OCI-M1 (cell line): Measurements from ENCODE around the gene TUBB2A.
A peak's percentile ranks its signal among the peaks of the same experiment; 100 is the strongest.
"Not testable (repeated sequence)": the region's sequence is repeated elsewhere in the genome, so short reads cannot be mapped to it uniquely, and the experiment has no call there.

ENCODE experiments used
- DNase-seq: peaks from one replicate; lab custom pipeline; 2025; lab: John Stamatoyannopoulos, UW

TUBB2A gene

DNA sequence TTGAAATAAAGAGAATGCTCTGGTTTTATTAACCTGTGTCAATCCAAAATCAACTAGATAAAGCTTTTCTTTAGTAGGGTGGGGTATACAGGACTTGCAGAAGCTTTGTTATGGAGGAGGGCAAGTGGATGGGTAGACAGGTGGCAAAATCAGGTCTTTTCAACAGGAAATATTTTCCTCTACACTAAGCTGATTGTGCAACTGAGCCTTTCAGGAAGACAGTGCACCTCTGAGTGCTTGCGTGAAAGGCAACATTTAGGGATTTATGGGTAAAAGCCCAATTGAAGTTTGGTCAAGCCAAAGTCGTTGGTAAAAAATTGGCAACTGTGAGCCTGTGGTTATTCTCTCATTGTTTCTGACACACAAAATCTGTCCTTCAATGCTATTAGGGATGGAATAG is 23.8 kb upstream of the TUBB2A start:
- no peak for DNase-seq

DNA sequence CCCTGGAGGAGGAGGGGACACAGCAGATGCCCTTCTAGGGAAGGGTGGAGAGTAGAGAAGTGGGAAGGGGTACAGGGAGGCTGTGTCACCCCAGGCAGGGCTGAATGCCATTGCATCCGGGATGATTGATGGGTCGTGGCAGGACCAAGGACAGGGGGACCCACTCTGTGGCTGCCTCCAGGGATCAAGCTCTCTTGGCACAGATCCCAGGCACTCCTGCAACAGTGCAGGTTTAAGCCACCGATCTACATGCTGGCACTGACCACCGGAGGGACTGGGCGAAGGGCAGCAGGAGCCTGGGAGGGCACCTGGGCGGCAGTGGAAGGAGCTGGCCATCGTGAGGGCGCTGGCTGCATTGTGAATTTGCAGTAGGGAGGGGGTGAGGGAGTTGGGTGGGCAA is 22.6 kb upstream of the TUBB2A start:
- not testable (repeated sequence) for DNase-seq

DNA sequence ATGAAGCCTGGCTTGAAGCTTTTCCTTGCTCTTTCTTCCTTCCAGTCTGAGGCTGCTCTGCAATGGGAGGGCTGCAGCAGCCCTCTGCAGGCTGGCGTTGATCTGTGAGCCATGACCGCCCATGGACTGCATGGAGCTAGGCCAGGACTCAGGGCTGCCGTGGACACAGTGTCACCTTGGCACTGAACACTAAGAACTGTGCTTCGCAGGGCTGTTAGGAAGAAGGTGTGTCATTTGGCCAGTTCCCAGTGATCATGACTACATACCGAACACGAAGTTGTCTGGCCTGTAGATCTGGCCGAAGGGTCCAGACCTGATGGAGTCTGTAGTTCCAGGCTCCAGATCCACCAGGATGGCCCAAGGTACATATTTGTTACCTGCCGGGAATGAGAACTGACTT is 21.3 kb upstream of the TUBB2A start:
- DNase-seq: not testable (repeated sequence)

DNA sequence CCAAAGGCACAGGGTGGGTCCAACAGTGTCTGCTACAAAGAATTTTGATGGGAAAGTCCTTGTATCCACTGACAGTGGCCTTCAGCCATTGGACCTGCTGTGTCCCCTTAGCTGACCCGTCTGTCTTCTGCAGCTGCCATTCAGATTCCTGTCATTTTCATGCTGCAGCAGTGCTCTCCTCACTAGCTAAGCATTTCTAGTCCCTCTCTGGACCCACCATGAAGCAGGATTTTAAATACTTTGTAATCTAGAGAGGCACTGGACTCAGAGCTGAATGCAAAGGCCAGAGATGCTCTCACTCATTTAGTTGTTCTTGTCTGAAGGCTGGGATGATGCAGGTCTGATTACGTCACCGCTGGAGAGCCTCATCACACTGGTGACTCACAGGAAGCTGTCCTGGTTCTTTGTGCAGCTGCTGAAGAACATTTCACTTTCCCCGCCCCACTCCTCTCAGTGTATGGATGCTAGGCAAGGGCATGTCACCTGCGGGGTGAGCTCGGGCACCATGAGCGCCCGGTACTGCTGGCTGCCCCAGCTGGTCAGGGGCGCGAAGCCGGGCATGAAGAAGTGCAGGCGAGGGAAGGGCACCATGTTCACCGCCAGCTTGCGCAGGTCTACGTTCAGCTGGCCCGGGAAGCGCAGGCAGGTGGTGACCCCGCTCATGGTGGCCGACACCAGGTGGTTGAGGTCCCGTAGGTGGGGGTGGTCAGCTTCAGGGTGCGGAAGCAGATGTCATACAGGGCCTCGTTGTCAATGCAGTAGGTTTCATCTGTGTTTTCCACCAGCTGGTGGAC is 19.4 kb upstream of the TUBB2A start:
- peak; percentile 70 for DNase-seq

DNA sequence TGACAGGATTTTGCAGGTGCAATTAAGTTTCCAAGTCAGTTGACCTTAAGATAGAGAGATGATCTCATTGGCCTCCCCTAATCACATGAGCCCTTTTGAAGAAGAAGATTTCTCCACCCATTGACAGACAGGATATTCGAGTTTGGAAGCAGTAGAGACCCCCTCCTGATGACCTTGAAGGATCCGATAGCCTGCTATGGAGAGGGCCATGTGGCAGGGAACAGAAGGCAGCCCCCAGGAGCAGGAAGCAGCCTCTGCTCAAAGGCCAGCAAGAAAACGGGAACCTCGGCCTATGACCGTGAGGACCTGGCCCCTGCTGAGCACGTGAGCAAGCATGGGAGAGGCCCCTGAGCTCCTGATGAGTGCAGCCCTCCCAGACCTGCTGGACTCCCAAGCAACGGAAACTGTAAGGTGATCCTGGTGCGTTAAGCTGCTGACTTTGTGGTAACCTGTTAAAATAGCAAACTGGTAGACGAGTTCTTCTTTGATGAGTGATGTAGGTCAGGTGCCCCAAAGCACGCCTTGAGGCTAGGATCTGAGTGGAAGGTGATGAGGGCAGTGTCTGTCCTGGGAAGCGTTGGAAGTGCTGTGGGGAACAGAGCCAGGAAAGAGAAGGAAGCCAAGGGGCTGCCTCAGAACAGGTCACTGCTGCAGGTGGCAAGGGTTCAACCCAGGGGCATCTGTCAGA is 18.5 kb upstream of the TUBB2A start:
- DNase-seq: no peak

DNA sequence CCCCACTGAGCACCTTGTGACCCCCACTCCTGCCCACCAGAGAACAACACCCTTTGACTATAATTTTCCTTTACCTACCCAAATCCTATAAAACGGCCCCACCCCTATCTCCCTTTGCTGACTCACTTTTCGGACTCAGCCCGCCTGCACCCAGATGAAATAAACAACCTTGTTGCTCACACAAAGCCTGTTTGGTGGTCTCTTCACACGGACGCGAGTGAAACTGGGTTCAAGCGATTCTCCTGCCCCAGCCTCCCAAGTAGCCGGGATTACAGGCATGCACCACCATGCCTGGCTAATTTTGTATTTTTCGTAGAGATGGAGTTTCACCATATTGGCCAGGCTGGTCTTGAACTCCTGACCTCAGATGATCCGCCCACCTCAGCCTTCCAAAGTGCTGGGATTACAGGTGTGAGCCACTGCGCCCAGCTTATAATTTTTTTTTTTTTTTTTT is 16.3 kb upstream of the TUBB2A start:
- DNase-seq: not testable (repeated sequence)

DNA sequence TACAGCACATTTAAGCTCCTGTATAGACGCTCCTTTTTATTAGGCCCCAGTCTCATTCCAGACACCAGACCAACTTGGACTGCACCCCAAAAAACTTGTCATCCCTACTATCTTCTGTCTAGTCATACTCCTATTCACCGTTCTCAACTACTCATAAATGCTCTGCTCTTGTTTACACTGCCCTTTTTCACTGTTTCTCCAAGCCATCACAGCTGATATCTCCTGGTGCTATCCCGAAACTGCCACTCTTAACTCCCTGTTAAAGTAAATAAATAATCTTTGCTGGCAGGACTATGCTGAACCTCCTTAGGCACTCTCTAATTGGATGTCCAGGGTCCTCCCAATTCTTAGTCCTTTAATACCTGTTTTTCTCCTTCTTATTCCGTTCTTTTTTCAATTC is 15.4 kb upstream of the TUBB2A start:
- not testable (repeated sequence) for DNase-seq

DNA sequence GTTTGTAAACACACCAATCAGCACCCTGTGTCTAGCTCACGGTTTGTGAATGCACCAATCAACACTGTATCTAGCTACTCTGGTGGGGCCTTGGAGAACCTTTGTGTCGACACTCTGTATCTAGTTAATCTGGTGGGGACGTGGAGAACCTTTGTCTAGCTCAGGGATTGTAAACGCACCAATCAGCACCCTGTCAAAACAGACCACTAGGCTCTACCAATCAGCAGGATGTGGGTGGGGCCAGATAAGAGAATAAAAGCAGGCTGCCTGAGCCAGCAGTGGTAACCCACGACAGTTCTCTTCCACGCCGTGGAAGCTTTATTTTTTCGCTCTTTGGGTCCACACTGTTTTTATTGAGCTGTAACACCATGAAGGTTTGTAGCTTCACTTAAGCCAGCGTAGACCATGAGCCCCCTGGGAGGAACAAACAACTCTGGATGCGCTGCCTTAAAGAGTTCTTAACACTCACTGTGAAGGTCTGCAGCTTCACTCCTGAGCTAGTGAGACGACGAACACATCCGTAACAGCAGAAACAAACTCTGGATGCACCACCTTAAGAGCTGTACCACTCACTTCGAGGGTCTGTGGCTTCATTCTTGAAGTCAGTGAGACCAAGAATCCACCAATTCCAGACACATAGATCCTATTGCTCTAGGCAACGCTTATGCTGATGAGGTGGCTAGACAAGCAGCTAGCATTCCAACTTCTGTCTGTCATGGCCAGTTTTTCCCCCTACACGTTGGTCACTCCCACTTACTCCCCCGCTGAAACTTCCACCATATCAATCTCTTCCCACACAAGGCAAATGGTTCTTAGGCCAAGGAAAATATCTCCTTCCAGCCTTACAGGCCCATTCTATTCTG is 14.2 kb upstream of the TUBB2A start:
- DNase-seq: not testable (repeated sequence)

DNA sequence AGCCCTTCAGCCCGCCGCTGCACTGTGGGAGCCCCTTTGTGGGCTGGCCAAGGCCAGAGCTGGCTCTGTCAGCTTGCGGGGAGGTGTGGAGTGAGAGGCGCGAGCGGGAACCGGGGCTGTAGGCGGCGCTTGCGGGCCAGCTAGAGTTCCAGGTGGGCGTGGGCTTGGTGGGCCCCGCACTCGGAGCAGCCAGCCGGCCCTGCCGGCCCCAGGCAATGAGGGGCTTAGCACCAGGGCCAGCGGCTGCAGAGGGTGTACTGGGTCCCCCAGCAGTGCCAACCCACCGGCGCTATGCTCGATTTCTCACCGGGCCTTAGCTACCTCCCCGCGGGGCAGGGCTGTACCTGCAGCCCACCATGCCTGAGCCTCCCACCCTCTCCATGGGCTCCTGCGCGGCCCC is 13.3 kb upstream of the TUBB2A start:
- DNase-seq: not testable (repeated sequence)

DNA sequence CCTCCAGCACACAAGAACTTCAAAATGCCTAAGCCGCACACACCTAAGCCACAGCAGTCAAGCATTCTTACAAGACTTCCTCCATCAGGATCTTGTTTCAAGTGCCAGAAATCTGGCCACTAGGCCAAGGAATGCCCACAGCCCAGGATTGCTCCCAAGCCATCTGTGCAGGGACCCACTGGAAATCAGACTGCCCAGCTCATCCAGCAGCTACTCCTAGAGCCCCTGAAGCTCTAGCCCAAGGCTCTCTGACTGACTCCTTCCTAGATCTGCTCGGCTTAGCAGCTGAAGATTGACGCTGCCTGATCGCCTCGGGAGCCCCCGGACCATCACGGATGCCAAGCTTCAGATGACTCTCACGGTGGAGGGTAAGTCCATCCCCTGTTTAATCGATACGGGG is 10.7 kb upstream of the TUBB2A start:
- not testable (repeated sequence) for DNase-seq

DNA sequence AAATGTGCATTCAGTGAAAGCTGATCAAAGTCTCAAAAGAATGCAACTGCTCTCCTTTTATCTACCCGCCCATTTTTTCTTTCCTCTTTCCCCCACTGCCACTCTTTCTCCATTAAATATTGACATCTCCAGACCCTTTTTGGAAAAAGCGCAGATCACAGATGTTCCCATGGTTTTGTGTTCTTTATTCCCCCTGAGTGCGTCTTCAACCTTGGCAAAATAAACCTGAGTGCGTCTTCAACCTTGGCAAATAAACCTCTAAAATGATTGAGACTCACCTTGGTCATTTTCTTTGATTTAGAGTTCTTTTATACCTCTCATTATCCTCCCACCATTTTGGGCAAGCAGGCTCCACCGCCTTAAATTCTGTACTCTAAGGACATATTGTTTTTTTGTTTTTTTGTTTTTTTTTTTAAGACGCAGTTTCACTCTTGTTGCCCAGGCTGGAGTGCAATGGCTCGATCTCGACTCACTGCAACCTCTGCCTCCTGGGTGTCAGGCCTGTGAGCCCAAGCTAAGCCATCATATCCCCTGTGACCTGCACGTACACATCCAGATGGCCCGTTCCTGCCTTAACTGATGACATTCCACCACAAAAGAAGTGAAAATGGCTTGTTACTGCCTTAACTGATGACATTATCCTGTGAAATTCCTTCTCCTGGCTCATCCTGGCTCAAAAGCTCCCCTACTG is 9.3 kb upstream of the TUBB2A start:
- DNase-seq: not testable (repeated sequence)

DNA sequence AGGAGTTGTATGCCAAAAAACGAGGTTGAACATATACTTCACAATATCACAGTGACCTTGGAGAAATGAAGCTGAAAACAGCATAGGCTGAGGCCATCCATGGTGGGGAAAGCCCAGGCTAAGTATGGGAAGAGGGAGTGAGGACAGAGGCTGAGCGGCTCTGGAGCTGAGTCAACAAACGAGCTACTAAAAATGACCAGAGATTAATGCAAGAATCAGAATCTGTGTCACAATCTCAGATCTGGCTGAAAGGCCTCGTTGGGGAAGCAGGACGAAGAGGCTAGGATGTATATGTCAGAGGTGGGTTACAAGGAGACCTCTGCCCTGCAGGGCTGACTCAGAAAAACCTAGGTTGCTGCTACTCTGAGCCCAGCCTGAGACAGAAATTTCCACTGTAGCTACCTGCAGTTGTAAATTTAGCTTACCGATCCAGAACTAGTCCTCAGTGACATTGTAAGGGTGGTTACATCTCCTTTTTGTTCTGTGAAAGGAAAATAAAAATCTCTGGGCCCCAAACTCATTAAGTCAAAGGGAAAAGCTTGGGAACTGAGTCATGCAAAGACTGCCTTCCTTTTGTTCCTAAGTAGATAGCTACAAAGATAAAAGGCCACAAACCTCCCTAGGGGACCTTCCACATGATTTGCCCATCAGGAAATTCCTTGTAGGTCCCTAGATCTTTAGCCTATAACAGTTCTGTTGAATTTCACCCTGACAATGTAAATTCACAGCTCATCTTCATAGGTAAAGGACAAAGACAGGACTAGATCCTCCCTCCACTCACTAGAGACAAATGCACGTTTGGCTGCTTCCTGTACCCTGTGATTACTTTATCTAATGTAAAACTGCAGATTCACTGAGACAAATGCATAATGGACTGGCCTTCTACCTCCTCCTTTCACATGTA is 8.5 kb upstream of the TUBB2A start:
- DNase-seq: peak; percentile 58

DNA sequence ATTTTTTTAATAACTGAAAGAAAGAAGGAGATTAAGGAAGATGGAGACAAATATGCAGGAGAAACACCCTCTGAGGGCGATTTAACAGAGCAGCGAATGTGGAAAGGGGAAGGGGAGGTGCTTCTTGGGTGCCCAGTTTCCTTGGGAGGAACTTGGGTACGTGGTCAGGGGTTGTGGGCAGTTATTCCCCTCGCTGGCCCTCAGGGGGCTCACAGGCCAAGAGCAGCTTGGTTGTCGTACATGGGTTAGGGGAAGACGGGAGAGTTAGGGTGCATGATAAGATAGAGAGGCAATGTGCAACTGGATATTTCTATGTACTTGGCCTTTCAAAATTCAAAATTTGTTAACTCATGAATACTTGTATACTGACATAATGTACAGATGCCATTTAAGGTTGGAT is 7.0 kb upstream of the TUBB2A start:
- no peak for DNase-seq

DNA sequence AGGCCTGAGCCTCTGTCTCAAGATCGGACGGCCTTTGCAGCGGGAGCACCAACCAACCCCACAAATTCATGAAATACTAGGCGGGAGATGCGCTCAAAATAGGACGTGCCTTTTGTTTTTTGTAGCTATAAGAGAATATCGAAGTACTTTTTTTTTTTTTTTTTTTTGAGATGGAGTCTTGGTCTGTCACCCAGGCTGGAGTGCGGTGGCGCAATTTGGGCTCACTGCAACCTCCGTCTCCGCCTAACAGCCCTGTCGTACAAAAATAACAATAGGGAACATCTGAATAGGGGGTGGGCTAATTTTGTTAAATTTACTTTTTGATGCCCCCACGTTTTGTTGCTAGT is 5.9 kb upstream of the TUBB2A start:
- DNase-seq: no peak

DNA sequence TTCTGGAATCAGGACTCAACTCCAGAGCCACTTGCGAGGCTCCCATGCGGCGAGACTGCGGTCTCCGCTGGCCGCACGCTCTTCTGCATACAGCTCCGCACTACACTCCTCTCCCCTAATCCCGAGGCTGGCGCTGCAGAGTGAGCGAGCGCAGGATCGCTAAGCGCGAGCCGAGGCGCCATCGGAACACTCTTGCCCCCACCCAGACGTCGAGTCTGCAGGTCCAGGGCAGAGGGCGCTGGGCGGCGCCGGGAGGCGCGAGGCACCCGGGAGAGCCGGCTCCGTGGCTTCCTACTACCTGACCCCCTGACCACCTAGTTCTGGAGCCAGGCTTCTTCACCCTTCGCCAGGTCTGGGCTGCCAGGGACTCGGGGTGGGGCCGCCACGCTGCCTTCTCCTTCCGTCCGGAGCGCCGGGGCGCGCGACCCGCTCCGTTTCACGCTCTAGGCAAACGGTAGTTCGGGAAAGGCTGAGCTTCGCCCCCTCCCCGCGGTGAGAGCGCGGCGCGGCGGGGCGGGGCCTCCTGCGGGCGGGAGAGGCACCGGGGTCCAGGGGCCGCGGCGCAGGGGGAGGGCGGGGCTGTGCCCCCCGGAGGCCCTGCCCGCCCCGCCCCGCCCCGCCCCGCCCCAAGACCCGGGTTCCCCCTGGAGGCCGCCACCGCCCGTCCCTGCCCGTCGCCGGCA is 5.4 kb upstream of the TUBB2A start:
- peak; percentile 90 for DNase-seq

DNA sequence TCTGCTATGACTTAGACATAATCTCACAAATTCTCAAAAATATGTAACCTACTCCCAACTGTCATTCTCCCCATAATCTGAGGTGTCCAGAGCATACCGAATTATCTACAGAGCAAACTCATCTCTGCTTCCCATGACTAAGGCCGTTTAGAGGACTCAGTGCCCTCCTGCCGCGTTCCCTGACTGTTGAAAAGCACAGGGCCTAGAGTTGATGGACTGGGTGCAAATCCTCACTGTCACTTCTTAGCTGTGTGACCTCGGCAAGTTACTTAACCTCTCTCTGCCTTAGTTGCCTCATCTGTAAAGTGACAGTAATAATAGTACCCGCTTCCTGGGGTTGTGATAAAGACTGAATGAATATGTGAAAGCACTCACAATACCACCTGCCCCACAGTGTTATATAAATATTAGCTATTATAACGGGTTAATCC is 4.7 kb upstream of the TUBB2A start:
- DNase-seq: peak; percentile 76

DNA sequence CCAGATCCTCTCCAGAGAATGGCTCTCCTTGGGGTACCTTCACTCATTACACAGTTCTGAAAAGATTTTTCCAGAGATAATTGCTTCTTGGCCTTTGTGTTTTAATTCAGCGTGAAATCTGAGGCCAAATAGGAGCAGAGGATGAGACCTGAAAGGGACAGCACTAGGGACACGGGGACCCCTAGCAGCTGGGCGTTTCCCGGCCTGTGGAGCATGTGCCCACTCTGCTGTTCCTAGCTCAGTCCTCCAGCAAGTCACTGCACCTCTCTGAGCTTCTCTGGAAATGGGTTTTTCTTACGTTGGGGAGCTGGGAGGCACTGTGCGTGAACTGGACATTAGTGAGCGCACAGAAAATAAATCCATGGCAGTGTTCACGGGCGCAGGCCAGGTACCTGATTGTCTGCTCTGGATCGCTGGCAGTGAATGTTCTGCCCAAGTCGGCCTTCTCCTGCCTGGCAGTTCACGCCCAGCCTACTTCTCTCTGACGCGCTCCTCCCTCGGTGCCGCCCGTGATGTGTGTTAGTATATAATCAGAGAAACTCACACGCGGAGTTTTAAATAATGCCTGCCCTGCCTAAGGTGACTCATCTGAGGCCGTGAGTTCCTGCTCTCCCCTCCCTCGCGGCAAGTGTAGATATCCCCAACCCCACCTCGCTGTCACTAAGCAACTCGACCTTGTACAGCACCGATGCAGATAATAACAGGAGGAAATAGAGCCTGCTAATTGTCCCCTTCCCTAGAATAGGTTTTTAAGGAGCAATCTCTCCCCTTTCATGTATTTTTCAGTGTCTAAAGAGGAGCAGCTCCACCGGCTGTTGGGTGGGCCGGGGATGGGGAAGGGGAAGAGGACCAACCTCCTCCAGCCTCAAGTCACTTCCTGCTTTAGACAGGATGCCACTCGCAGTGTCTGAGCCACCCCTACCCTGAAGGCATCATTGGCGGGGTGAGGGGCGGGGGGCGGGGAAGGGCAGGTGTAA is 2.7 kb upstream of the TUBB2A start:
- DNase-seq: peak; percentile 54

DNA sequence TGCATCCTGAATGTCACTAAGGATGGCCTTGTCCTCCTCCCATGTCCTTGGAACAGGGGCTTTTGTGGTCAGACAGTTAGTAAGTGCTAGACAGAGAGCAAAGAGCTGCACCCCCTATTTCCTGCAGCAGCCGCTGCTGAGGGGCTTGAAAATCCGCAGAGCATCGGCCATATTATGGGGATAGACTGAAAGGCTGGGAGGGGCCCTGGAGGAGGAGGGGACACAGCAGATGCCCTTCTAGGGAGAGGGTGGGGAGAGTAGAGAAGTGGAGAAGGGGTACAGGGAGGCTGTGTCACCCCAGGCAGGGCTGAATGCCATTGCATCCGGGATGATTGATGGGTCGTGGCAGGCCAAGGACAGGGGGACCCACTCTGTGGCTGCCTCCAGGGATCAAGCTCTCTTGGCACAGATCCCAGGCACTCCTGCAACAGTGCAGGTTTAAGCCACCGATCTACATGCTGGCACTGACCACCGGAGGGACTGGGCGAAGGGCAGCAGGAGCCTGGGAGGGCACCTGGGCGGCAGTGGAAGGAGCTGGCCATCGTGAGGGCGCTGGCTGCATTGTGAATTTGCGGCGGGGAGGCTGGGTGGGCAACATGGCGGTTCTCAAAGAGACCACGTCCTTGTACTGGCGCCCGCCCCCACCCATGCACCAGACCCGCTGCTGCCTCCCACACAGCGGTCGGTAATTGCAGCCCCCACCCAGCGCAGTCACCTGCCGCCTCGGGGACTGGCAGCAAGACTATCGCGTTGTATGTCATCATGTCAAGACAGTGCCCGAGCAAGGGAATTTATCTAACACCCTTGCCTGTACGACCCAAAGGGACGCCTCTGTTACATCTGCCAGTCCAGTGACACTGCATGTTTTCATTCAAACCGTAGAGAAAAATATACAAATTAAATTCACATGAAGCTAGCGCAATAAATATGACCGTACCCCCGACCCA is 887 bp downstream of the TUBB2A start:
- peak; percentile 56 for DNase-seq
